NCI-H1417 (cell line): ENCODE results near the gene B9D1.

Experiments used
- DNase-seq, 3 experiments: peaks; one replicate each; lab custom pipeline; 2025; lab: John Stamatoyannopoulos, UW

B9D1 gene

GRCh38 chr17:19319771-19320505 lies 42.6 kb downstream of the B9D1 start:
- DNase-seq, result no peak

DNA sequence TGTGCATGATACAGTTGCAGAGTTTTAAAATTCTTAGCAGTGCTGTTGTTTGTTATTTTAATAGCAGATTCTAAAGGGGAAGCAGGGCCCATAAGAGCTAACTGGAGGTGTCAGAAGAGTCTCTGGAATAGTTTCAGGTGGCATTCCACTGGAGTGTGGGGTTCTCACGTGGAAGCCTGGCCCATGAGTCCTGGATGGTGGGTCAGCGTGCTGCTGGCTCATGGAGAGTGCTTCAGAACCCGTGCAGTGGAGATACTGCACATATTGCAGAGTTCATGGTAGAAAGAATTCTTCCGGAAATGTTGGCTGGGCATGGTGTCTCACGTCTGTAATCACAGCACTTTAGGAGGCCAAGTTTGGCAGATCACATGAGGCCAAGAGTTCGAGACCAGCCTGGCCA lies 43.9 kb downstream of the B9D1 start:
- no peak for DNase-seq

DNA sequence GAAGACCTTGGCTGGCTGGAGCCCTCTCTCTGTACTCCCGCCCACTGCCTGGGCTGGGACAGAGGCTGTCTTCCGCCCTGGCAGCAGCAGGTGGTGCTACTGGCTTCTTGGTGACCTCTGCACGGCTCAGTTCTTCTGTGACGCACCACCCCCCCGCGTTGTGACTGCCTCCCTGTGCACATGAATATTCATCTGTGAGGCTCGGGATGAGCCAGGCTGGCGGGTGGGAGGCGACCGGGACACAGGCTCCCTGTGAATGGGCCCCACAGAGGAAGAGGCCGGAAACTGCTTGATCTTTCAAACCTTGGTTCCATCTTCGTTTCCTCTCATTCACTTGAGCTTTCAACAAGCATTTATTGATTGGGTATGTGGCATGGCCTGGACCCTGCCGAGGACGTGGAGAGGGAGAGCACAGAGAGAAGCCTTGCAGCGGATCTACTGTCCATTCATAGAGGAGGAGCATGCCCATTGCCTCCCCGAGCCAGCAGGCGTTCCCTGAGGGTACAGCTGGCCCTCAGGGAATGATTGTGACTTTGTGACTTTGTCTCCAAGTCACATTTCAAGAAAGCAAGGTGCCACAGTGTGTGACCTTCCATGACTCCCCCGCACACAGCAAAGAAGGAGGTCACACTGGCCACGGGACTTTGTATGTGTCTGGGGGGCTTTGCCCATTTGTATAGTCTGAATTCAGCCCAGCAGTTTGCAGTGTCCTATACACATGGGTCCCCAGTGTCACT lies 45.0 kb downstream of the B9D1 start:
- peak in 1 of 3 experiments; percentile 56 for DNase-seq

GRCh38 chr17:19316761-19317358 lies 45.7 kb downstream of the B9D1 start:
- DNase-seq, result no peak

- DNase-seq, result no peak
These were observed 47.4 kb downstream of the B9D1 start for GRCh38 chr17:19315104-19315503.

DNA sequence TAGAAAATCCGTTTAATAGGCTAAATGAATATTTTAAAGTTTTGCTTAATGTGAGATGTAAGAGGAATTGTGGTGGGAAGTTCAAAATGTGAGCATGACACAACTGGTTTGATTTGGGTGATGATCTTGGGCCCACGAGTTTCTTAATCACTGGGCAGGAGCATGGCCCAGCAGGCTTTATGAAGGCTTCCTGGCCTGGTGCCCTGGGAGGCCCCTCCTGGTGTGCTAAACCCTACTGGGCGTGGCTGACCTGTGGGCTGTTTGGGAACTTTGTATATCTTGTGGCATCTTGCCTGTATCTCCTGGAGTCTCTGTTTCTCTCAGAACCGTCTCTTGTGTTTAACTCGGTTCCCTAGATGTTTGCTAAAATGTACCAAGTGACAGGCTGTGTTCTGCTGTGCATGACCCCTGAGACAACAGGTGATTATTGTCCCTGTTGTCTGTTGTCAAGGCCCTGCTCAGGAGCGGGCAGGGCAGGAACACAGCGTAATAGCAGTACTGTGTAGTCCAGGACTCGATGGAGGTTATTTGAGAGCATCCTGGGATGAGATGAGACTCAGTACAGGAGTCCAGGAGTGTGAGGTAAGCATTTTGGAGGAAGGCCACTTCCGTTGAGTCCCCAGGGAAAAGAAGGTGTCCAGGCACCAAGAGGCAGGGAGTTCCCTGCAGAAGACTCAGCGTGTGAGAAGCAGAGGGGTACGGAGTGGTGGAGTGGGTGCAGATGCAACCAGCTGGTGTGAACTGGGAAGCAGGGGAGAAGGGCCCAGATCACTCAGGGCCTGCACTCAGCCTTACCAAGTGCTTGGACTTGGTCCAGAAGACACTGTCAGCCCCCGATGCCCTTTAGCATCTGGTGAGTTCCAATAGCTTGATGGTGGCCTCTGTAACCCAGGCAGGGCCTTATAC lies 48.5 kb downstream of the B9D1 start:
- DNase-seq, result no peak

DNA sequence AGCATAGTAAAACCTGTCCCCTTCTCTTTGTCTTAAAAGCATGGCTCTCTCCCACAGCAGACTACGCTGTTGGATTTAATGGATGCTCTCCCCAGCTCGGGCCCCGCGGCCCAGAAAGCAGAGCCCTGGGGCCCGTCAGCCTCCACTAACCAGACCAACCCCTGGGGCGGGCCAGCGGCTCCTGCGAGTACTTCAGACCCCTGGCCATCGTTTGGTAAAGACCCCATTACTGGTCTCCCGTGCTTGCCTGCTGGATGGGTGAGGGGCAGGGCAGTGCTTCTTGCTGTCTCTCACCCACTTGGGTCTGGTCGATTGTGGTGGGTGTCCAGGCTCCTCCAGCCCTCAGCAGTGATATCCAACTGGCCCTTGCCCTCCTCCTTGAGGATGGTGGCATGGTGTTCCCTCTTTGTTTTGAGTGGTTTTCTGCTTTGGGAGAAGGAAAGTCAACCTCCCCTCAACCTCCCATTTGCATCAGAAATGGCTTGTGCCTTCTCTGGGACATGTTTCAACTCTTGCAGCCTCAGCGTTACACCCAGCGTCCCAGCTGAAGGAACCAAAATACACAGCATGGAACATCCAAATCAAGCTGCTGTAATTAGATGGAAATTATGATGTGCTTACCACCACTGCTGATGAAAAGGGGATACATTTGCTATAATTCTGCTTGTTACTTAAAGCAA lies 49.3 kb downstream of the B9D1 start:
- no peak for DNase-seq

DNA sequence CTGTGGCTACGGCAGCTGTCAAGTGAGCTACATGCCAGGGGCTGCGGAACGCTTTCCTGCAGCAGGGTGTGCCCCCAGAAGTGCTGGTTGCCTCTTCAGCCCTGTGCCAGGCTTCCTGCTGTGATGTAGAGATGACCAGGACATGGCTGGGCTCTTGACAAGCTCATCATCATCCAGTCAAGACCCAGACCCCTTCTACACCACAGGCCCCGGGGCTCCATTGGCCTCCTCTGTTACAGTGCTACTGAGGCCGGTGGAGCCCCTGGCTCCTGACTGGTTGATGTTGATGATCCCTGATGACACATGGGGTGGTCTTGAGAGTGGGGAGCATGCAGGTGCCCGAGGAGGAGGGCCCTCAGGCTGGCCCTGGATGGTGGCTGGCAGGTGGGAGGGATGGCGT lies 50.1 kb downstream of the B9D1 start:
- no peak for DNase-seq

- DNase-seq, result peak in 1 of 3 experiments; percentile 2
These were observed 50.9 kb downstream of the B9D1 start for GRCh38 chr17:19311421-19312215.

DNA sequence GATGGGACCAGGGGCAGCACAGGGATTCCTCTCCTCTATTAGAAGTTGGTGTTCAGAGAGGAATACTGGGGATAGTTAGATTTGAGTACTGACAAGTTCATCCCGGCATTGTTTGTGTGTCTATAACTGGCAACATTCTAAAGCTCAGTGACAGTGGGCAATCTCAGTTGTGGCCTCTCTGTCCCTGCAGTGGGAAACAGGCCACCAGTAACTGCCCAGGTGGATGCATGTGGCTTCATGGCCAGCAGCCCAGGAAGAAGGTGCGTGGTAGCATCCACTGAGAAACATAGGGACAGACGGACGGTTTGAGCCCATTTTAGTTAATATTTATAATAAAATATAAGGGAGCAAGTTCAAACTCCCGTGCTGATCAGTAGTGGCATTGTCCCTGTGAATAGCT lies 51.5 kb downstream of the B9D1 start:
- no peak for DNase-seq

DNA sequence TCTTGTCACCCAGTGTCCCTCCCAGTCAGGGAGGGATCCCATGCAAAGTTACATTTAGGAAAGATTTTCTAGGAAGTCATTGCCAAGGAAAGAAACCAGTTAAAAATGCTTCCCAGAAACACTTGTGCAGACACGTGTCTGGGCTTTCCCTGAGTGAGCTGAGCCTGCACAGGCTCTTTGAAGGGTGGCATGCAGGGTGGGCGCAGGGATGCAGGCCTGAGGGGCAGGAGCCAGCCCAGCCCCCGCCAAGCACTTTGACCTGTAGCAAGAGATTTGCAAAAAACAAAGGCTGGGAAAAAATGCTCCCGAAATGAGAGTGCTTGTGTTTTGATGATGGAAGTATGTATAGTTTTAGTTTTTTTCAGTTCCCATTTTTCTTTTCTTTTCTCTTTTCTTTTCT lies 52.4 kb downstream of the B9D1 start:
- no peak for DNase-seq

DNA sequence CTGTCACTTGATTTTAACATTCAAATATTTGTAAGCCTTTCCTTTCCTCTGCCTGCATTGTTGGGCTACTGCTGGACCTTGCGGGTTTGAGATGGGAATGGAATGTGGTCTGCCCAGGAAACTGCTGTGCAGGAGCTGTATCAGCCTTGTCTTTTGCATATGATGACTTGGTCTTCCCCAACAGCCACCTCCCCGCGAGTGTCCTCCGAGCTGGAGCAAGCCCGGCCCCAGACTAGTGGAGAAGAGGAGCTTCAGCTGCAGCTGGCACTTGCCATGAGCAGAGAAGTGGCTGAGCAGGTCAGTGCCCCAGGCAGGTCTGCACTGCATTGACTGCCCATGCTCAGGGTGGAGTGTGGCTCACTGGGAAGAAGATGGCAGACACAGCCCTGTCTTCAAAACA lies 52.8 kb downstream of the B9D1 start:
- no peak for DNase-seq

- DNase-seq, result no peak
These were observed 54.1 kb downstream of the B9D1 start for GRCh38 chr17:19308398-19308797.

DNA sequence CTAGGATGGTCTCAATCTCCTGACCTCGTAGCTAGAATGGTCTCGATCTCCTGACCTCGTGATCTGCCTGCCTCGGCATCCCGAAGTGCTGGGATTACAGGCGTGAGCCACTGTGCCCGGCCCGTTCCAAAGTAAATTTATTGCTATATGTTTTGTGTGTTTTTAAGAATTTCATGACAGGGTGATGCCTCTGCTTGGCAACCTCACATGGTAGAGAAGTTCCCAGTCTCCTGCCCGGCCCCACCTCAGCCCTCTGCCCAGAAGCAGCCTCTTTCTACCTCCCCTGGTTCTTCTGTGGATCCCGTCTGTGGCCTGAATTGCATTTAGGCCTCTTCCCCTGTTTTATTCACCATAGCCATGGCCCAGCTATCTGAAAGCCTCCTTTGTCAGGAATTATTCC lies 55.0 kb downstream of the B9D1 start:
- no peak for DNase-seq

- no peak for DNase-seq
These were observed 56.1 kb downstream of the B9D1 start for GRCh38 chr17:19306160-19307111.

GRCh38 chr17:19305761-19306159 lies 56.8 kb downstream of the B9D1 start:
- DNase-seq, result no peak

GRCh38 chr17:19305256-19305655 lies 57.3 kb downstream of the B9D1 start:
- no peak for DNase-seq

GRCh38 chr17:19304751-19305150 lies 57.8 kb downstream of the B9D1 start:
- DNase-seq, result no peak

GRCh38 chr17:19304209-19304608 lies 58.3 kb downstream of the B9D1 start:
- DNase-seq, result no peak

DNA sequence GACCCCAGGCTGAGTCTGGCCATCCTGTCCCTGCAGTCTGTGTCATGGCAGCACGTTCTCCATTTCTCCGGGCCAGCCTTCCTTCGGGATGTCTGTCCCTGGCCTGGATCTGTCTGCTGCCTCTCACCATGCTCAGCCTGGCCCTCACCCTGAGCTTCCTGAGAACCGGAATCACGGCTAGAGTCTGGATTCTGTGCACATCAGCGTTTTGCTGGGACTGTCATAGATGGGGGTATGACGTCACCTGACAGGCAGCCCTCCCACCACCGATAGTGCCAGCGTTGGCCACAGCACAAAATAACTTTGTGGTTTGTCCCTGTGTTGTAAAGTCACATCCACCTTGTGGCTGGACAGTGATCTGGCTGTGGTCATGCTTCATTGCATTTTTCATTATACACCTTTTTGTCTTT lies 59.2 kb downstream of the B9D1 start:
- no peak for DNase-seq
